Thoracic aorta (tissue), 2 donors: ENCODE measurements around the gene MIPOL1. TPM values are rescaled to one million over a fixed set of nuclear protein-coding genes. Genes with fewer than 3 reads are reported as not detected.
"Not testable (repeated sequence)": the region's sequence is repeated elsewhere in the genome, so short reads cannot be mapped to it uniquely, and the experiment has no call there.

Experiments used
- ATAC-seq: fragments of 150-250 bp; one replicate; pipeline ENCODE4 v1.8.0; 2017; ENCODE audit warnings: low read depth; ENCODE audit not compliant: insufficient number of reproducible peaks, low FRiP score
- DNase-seq: peaks from one replicate; pipeline ENCODE4 v3.0.0-alpha.2; 2020; ENCODE audit warnings: low spot score
- H3K27ac ChIP-seq, 2 donors: fragments of 200-600 bp; sonication (generic); 1 replicate in 1 of 2; 2 replicates in 1 of 2; pipeline ENCODE4 v1.5.1; 2016; ENCODE audit warnings: mild to moderate bottlenecking in 2 of 2, moderate library complexity in 2 of 2
- H3K27me3 ChIP-seq: fragments of 200-600 bp; sonication (generic); replicated peaks from 2 replicates; pipeline ENCODE4 v1.6.0; 2016; ENCODE audit warnings: mild to moderate bottlenecking; ENCODE audit not compliant: insufficient read depth
- H3K36me3 ChIP-seq: fragments of 200-600 bp; sonication (generic); one replicate; pipeline ENCODE4 v1.5.1; 2016
- H3K4me1 ChIP-seq, 2 donors: fragments of 200-600 bp; sonication (generic); 1 replicate in 1 of 2; 2 replicates in 1 of 2; pipeline versions ENCODE4 v1.5.1 to v1.6.0; 2016; ENCODE audit warnings: low read depth in 2 of 2, mild to moderate bottlenecking in 1 of 2; ENCODE audit not compliant: control insufficient read depth in 1 of 2
- H3K4me3 ChIP-seq: fragments of 200-600 bp; sonication (generic); 2 replicates; pipeline ENCODE4 v1.5.1; 2016; ENCODE audit warnings: mild to moderate bottlenecking
- H3K9me3 ChIP-seq: fragments of 200-600 bp; sonication (generic); 2 replicates; pipeline ENCODE4 v1.5.1; 2016
- CTCF ChIP-seq: fragments of 200-600 bp; sonication (generic); IDR thresholded peaks from one replicate; pipeline ENCODE4 v1.5.1; 2019; ENCODE audit warnings: antibody characterized with exemption
- total RNA-seq, 2 donors: library from RNA; depleted of rRNA; stranded (reverse); fragments of >200 nt; gene quantifications; one replicate each; pipeline versions ENCODE4 v1.1.0 to v1.2.3, GENCODE V29; 2016

Gene MIPOL1
- total RNA-seq, 2 donors from 2014 or later = 13.1 to 16.8 TPM

- Histone ChIP-seq H3K27me3 (no peaks in the 10 kb centered on the region), H3K9me3 (no peaks in the 10 kb centered on the region), H3K4me1 (no peaks in the 10 kb centered on the region), H3K27ac (no peak overlapping the region), H3K36me3 (no peaks in the 10 kb centered on the region), H3K4me3 (no peak overlapping the region)
- ATAC-seq (no peak), DNase-seq (no peak)
- peak; percentile 71 for TF ChIP-seq CTCF
Observed at GRCh38 chr14:37230551-37231194, 32.9 kb downstream of the MIPOL1 start.

- no peak for DNase-seq
- ATAC-seq = no peak
- no peaks in the 10 kb centered on the region for H3K9me3 ChIP-seq
Observed at GRCh38 chr14:37232907-37233481, 35.3 kb downstream of the MIPOL1 start.

GRCh38 chr14:37234222-37234621, 36.5 kb downstream of the MIPOL1 start:
- no peaks in the 10 kb centered on the region for H3K9me3 ChIP-seq
- no peak for TF ChIP-seq CTCF

More at GRCh38 chr14:37232907-37233481, 35.3 kb downstream of the MIPOL1 start:
- Histone ChIP-seq H3K27ac (no peak overlapping the region), H3K4me1 (no peaks in the 10 kb centered on the region), H3K4me3 (no peak overlapping the region), H3K36me3 (no peaks in the 10 kb centered on the region), H3K27me3 (no peaks in the 10 kb centered on the region)
- peak; percentile 35 for TF ChIP-seq CTCF

GRCh38 chr14:37236044-37236443, 38.3 kb downstream of the MIPOL1 start:
- not testable (repeated sequence) for ATAC-seq, H3K27me3 ChIP-seq, H3K9me3 ChIP-seq, H3K4me3 ChIP-seq, H3K36me3 ChIP-seq, H3K4me1 ChIP-seq, H3K27ac ChIP-seq, DNase-seq

More at GRCh38 chr14:37234222-37234621, 36.5 kb downstream of the MIPOL1 start:
- Histone ChIP-seq H3K27ac (no peak overlapping the region), H3K4me3 (no peak overlapping the region), H3K36me3 (no peaks in the 10 kb centered on the region), H3K27me3 (no peaks in the 10 kb centered on the region), H3K4me1 (no peaks in the 10 kb centered on the region)
- DNase-seq = no peak
- no peak for ATAC-seq

DNA sequence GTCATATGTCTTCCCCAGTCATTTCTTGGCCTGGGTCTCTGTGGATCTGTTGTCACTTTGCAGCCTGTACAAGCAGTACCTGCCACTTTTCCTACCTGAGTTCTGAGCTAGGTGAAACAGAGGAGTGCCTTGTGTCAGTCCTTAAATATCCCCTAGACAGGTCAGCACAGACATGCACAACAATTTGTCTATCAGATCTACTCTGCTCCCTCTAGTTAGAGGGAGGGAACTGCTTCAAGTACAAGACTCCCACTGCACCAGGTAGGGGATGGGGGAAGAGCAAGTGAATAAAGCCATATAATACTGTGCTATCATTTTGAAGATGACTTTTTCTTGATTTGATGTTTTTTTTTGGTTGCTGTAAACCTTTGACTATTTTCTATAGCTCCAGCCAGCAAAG, 39.4 kb downstream of the MIPOL1 start:
- H3K36me3 ChIP-seq = no peaks in the 10 kb centered on the region
- ATAC-seq = no peak

More for the DNA sequence above, 39.4 kb downstream of the MIPOL1 start:
- H3K27me3 ChIP-seq = no peaks in the 10 kb centered on the region
- no peak for TF ChIP-seq CTCF
- no peaks in the 10 kb centered on the region for H3K4me1 ChIP-seq
- DNase-seq = no peak
- no peak overlapping the region for H3K4me3 ChIP-seq
- H3K9me3 ChIP-seq = no peaks in the 10 kb centered on the region
- H3K27ac ChIP-seq = no peak overlapping the region
